ENCODE measurements around the gene HOXA11.

HOXA11 gene

DNA sequence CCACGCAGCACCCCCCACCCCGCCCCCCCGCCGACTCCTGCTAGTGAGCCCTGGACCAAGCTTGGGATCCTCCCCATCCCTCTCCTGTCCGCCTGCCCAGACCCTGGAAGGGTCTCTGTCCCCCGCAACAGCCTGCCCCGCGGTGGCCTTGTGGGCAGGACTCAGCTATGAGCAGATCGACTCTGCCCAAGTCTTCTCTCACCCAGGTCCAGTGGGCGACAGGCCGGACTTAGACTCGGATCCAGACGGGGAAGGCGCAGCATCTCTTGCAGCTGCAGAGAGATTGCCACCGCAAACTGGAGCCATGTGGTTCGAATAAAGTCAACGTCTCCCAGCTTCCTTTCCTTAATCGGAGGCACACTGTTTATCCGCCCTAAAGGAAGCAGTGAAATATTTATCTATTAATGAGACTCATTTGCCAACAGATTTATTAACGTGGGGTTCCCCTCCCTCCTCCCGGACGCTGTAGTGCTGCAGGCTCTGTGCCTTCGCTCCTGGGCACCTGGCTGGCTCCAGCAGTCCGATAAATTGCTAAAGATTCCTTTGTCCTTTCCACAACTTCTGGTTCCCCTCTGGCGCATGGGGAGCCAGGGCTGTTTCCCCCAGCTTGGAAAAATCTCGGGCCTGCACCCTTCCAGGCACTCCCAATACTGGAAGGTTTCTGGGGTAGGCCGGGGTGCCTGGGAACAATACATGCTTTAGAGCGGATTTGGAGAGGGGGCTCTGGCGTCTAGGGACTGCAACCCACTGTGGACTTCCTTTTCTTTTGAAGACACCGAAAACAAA is 27.9 kb downstream of the HOXA11 start:
- TF ChIP-seq, protein P1, sequence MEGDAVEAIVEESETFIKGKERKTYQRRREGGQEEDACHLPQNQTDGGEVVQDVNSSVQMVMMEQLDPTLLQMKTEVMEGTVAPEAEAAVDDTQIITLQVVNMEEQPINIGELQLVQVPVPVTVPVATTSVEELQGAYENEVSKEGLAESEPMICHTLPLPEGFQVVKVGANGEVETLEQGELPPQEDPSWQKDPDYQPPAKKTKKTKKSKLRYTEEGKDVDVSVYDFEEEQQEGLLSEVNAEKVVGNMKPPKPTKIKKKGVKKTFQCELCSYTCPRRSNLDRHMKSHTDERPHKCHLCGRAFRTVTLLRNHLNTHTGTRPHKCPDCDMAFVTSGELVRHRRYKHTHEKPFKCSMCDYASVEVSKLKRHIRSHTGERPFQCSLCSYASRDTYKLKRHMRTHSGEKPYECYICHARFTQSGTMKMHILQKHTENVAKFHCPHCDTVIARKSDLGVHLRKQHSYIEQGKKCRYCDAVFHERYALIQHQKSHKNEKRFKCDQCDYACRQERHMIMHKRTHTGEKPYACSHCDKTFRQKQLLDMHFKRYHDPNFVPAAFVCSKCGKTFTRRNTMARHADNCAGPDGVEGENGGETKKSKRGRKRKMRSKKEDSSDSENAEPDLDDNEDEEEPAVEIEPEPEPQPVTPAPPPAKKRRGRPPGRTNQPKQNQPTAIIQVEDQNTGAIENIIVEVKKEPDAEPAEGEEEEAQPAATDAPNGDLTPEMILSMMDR (IDR thresholded peaks at IDR 0.05): no peak

DNA sequence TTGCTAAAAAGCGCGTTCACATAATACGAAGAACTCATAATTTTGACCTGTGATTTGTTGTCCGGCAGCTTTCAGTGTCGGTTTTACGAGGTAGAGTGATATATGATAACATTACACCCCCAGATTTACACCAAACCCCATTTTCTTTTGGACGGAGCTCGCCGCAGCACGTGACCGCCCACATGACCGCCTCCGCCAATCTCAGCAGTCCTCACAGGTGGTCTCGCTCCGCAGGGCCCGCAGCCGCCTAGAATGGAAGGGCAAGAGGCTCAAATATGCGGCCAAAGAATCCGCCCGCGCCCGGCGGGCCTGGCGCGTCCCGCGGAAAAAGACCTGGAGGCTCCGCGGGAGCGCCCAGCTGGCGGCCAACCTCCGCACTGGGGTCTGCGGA is 28.5 kb downstream of the HOXA11 start, which contains the start of gene HOXA7:
Gene HOXA7, minus strand, starts transcription at position 168 of the 391 bp plus-strand sequence. Its CDS starts 130 bp downstream, at position 38.
- TF ChIP-seq, protein P1 (IDR thresholded peaks at IDR 0.05): no peak

DNA sequence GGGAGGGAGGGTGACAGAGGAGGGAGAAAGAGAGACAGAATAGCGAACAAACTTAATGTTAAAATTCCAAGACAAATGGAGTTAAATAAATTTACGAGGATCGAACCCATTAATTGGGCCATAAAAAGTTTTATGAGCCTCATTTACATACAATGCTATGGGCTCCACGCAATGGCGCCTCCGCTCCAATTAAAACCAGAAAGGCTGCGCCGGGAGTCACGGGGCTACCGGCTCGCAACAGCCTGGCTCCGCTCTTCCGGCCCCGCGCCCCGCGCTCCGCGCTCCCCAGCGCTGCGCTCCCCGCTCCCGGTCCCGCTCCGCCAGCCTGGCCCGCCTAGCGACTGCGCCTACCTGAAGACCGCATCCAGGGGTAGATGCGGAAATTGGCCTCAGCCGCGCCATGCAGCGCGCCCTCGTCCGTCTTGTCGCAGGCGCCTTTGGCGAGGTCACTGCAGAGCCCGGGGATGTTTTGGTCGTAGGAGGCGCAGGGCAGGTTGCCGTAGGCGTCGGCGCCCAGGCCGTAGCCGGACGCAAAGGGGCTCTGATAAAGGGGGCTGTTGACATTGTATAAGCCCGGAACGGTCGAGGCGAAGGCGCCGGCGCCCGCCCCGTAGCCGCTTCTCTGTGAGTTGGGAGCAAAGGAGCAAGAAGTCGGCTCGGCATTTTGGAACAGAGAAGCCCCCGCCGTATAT is 29.1 kb downstream of the HOXA11 start:
- TF ChIP-seq, protein P1 (IDR thresholded peaks at IDR 0.05): no peak

DNA sequence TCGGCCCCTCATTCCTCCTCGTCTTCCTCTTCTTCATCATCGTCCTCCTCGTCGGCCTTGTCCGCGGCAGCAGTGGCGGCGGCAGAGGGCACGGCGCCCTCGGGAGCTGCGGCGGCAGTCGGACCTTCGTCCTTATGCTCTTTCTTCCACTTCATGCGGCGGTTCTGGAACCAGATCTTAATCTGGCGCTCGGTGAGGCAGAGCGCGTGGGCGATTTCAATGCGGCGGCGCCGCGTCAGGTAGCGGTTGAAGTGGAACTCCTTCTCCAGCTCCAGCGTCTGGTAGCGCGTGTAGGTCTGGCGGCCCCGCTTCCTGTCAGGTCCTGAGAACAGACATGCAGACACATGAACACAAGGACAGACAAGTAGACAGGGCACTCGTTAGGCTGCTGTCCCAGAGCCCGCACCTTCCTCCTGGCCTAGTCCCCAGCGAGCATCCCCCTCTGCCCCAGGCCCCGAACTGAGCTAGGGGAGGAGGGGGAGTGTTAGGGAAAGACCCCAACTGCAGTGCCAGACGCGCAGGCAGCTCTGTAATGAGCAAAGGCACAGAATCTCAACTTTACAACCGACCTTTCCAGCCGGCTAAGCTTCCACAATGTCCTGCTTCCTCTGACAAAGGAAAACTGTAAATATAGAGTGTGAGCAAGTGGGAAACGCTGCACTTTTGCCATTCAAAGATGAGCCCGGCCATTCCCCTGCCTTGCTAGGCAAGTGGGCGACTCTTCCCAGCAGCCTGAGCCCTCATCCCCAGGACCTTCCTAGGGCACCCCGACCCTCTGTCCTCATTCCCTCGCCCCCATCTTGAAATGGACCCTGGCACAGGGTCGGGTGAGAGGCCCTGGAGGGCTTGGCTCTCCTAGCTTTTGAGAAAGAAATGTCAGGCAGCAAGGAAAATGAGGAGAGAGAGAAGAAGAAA is 29.9 kb downstream of the HOXA11 start:
- TF ChIP-seq, protein P1 (IDR thresholded peaks at IDR 0.05): no peak

DNA sequence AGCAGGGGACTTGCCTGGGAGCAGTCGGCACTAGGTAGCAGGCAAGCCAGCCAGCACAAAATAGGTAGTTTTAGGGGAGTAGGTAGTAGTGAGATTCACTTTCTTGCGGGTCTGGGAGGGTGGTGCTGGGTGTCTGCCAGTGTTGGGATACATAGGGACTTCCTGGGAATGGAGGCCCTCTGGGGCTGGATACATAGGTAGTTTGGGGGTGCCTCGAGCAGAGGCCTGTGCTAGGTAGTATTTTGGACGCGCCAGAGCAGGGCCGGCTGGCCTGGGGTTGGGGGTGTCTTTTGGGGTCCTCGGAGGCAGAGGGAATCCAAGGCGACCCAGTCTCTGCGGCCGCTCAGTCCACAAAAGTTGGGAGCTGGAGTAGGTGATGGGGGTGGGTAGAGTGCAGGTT is 30.7 kb downstream of the HOXA11 start:
- TF ChIP-seq, protein P1 (IDR thresholded peaks at IDR 0.05): no peak

DNA sequence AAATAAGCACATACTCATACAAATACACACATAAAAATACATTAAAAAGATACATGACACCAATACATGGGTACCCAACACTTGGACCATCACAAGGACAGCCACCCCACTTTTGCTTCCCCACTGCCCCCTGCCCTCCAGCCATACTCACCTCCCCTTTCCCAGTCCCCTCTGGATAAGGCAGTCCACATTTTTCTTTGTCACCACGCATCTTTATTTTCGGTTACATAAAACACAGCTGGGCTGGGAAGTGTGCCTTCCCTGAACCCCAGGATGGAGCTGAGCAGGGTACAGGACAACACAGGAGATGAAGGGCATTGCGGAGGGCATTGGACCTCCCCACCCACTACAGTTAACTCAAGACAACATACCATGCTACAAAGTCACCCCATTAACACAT is 31.5 kb downstream of the HOXA11 start:
- TF ChIP-seq, protein P1 (IDR thresholded peaks at IDR 0.05): no peak

DNA sequence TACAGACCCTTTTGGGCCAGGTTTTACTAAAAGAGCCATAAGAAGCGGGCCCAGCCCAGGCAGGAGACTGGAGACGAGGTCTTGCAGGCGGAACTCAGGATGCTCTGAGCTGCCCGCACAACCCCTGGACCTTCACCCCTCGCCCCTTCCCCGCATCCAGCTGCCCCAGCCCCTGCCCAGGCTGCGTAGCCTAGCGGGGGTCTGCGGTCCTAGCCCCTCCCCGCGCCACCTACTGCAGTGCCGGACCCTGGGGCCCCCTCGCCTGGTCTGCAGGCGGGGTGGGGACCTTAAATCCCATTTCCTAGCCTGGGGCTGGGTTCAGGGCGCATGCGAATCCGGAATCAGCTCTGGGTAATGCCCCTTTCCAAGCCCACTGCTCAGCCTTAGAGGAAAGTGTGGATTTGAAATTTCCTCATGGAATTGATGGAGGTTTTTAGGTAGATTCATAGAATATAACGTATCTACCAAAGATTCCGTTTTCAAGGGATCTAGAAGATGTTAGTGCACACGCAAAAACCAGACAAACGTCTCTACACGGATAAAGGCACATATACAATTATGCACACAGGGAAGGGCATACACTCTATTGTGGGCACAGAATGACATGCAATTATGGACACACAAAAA is 32.1 kb downstream of the HOXA11 start:
- TF ChIP-seq, protein P1 (IDR thresholded peaks at IDR 0.05): no peak

Data from LNCAP (cell line).